ENCODE measurements around the gene FBXL3.
"Not testable (repeated sequence)": the region's sequence is repeated elsewhere in the genome, so short reads cannot be mapped to it uniquely, and the experiment has no call there.

FBXL3 gene

DNA sequence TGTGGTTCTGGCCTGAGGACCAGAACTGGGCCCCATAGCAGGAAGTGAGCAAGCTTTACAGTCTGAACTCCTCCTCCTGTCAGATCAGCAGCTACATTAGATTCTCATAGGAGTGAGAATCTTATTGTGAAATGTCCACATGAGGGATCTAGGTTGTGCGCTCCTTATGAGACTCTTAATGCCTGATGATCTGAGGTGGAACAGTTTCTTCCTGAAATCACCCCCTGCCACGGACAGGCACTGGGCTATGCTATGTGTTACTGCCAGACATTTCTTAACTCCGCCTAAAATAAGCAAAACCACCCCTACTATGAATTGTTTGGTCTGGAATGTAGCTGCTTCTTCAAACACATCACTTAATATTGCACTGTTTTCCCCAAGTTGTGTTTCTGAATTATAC is 4.6 kb downstream of the FBXL3 start:
- no peak for DNase-seq

DNA sequence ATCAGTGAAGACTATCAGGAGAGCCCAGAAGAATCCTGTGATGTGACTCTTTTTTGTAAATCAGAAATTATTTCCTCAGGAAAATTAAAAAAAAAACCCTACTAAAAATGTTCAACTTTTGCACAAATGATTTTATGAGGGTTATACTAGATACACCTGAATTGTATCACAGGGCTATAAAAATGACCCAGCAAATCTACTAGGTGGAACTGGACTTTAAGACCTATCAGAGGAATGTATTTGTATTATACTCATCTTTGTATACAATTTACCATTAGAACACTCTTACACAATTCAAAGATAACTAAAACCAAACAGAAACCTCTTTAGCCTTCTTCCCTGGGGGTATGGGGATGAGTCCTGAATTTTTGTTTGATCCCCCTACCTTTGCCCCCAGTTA is 7.2 kb downstream of the FBXL3 start:
- DNase-seq, result no peak

DNA sequence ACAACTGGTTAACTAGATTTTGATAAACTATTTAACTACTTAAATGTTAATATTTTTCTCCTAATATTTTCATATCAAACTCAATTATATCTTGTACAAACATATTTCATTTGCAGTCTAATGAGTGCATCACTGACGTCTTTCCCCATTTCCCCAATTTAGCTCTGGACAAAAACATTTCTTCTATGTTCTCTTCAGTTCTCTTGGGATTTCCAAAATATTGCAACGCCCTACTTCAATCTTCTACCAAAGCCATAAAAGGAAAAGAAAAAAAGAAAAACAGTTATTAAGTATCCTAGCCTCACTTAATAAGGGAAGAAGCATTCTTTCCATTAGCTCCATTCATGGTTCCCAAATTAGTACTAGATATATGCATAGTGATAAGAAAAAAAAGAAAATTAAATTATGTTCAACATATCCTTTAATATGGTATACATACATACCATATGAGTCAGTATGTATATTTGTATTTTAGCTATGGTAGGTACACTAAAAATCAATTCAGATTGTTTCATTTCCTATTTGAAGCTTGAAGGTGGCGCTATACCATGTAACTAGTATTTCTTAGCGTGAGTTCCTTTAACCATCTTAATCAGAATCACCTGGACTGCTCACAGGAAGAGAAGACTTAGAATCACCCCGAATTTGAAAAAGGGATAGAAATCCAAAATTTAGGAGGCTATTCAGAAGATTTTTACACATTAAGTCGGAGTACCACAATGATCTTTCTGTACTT is 9.9 kb downstream of the FBXL3 start:
- no peak for DNase-seq

DNA sequence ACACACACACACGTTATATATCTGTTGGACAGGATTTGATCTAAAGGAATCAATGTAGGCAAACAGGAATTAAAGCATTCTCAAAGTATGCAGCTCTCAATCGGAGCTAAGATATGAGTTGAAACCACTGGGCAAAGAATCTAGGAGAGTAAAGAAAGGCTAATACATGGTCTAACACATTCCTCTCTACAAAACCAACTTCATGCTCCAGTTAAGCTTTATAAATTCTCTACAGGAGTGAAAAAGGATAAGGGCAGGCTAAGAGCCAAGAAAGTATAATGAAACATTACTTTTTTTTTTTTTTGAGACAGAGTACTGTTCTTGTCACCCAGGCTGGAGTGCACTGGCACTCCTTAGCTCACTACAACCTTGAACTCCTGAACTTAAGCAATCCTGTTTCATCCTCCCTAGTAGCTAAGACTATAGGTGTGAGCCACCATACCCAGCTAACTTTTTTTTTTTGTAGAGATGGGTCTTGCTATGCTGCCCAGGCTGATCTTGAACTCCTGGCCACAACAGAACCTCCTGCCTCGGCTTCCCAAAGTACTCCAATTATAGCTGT is 10.6 kb downstream of the FBXL3 start:
- no peak for DNase-seq

DNA sequence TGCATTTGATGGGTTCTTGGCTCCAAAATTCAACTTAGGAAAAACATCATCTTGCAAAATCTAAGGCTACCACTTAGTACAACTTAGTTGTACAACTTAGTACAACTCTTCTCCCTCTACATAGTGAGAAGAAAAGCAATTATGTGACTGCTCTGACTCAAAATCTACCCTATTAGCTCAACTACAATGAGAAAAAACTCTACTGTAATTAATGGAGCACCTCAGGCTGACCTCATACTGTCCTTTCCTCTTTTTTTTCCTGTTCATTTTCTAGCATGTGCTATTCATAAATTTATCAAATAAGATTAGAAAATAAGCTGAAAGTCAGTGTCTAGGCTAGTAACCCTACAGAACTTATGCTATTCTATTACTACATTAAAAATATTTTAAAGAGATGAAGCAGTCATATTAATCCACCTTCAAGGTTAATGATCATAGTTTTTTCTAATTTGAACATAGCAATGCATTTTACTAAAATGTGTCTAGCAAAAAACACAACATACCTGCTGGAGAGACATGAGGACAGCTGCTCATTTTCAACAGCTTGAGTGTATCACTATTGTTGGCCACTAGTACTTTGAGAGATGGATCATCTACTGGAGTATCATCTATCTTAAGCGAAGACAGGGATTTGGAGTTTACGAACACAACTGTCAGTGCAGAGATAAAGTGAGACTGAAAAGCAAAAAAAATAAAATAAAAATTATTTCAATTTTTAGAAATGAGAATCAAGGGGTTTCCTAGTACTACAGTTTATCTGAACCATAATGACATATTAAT is 11.9 kb downstream of the FBXL3 start:
- DNase-seq, result no peak

DNA sequence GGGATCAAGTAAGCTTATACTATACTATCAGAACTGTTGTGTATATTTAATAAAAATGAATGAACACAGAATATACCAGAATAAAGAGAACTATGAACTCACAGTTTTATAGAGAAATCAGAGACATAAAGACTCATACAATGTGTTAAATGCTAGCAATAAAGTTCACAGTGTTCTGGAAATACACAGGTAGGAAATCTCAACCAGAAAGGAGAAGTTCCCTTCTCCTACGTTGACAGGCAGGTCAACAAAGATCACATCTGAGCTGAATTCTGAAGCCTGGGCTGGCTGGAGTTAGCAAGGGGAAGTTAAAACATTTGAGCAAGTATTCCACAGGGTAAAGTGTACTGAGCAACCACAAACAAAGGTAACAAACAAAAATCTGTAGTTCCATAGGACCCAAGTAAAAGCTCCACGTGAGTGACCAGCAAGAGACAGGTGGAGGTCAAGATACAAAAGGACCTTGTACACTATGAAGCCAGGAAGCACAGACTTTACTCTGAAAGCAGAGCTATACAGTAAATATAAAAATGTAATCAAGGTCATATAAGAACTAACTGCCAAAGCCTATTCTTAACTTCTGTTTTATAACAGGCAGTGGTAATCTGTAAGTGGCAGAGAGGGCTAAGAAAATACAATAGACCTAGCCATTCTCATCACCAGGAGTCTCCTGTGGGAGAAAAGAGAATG is 13.0 kb downstream of the FBXL3 start:
- DNase-seq, result no peak

DNA sequence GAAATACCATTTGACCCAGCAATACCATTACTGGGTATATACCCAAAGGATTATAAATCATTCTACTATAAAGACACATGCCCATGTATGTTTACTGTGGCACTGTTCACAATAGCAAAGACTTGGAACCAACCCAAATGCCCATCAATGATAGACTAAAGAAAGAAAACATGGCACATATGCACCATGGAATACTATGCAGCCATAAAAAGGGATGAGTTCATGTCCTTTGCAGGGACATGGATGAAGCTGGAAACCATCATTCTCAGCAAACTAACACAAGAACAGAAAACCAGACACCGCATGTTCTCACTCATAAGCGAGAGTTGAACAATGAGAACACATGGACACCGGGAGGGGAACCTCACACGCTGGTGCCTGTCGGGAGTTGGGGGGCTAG is 17.2 kb downstream of the FBXL3 start:
- not testable (repeated sequence) for DNase-seq

DNA sequence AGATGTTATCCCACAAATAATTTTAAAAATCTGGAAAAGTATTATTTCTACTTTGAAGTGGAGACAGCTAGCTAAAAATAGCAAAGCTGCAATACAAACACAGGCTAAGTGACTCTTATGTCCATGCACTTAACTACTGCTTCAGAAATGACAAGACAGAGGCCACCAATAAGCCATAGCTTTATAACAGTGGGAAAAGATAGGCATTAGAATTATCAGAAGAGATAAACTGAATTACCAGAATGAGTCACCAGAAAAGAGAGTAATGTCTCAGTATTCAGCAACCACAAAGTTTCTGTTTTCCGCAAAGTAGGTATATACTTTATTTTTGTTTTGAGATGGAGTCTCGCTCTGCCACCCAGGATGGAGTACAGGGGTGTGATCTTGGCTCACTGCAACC is 17.9 kb downstream of the FBXL3 start:
- DNase-seq, result no peak

DNA sequence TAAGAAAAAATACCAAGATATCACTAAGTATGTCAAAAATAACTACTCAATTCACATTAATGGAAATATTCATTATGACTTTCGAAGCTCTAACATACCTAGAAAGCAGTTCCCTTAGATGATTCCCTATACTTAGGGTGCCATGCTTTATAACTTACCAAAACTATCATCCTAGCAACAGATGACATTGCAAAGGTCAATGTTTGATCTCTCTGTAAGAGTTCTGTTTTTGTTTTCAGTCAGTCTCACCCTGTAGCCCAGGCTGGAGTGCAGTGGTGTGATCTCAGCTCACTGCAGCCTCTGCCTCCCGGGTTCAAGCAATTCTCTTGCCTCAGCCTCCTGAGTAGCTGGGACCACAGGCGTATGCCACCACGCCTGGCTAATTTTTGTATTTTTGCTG is 18.6 kb downstream of the FBXL3 start:
- not testable (repeated sequence) for DNase-seq

DNA sequence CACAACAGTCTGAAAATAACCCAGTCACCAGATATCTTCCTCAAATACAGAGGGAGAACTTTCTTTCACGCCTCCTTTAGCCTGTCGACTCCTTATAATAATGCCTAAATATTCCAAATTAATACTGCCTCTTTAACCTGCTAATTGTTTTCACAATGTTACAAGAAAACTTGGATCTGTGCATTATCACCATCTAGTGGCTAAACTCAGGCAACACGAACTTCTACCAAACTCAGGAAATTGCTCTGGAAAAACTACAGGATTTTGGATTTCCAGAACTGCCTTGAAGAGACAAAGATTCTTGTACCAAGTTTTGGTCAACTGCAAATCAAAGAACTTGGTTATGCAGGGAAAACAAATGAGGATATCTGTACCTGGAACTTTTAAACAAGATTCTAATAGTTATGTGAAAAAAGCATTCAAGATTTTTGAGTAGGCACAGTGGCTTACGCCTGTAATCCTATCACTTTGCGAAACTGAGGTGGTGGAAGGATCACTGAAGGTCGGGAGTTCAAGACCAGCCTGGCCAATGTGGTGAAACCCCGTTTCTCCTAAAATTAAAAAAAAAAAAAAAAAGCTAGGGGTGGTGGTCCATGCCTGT is 24.3 kb downstream of the FBXL3 start:
- DNase-seq, result no peak

DNA sequence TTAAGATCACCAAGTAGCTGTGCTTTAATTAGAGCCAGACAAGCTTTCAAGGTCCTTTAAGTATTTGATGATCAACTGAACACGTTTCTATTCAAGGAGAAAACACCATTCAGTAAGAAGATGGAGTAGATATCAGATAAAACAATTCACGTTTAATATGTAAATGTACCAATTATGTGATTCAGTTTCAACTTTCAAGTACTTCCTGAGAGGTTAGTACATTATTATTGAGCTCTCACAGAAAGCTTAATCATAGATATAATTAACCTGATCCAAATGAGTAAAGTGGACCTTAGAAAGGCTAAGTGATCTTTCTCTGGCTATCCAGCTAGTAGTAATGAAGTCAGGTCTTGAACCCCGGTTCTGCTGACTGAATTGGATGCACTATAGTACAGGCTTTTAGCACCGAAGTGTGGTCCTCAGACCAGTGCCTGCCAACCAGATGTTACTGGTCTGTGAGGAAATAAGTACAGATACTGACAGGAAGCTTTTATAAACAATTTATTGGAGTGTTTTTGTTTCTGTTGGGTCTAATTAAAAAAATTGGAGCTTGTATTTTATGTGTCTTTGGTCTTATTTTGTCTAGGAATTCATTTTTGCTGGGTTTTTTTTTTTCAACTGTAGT is 24.9 kb downstream of the FBXL3 start:
- DNase-seq, result no peak

DNA sequence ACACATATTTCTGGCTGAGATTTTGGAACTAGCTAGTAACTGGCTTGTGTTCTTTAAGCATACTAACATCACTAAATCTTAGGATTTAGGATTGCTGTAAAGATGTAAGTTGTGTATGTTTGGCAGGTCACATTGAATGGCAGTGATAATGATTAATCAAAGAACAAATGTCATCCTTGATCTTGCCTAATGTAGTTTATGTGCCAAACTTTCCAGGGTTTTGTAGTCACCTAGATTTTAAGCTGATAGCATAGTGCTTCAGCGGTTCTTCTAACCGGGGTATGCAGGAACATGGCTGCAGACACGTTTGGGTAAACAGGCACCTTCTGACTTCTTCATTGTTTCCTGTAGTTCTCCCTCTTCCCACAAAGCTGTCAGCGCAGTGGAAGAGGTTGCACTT is 25.4 kb downstream of the FBXL3 start:
- no peak for DNase-seq

DNA sequence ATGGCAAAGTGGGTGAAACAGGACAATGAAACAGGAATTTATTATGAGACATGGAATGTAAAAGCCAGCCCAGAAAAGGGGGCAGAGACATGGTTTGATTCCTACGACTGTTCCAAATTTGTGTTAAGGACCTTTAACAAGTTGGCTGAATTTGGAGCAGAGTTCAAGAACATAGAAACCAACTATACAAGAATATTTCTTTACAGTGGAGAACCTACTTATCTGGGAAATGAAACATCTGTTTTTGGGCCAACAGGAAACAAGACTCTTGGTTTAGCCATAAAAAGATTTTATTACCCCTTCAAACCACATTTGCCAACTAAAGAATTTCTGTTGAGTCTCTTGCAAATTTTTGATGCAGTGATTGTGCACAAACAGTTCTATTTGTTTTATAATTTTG is 26.5 kb downstream of the FBXL3 start:
- DNase-seq, result no peak

DNA sequence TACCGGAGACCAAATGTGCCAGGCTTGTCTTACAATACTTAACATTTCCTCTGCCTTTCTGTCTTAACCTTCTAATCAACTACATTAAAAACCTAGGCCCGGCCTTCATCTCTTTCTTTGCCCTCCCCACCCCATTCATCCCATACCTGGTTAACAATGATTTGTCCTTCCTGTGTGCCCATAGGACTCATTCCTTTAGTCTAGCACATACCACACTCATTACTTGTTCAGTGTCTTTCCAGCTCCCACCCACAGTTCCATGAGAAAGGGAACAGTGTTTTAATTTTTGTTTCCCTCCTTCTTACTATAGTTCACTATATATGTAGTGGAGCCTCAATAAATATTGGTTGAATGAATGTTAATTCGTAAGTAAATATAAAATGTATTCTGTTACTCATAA is 32.7 kb downstream of the FBXL3 start:
- no peak for DNase-seq

DNA sequence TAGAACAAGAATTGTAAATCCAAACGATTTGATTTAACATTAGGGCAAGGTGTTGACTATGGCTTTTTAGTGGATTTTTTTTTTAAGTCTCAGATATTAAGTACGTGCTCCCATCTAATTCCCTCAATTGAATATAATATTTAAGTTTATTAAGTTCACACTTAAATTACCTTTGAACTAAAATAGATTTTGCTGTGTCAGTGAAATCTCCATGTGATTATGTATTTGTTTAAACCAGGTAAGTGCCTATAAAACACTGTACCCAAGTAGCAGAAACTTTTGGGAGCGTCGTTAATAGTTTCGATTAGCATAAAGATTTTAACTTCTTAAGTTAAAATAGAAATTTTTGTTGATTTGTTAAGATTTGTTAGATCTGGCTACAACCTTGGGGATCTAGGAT is 33.5 kb downstream of the FBXL3 start:
- no peak for DNase-seq

DNA sequence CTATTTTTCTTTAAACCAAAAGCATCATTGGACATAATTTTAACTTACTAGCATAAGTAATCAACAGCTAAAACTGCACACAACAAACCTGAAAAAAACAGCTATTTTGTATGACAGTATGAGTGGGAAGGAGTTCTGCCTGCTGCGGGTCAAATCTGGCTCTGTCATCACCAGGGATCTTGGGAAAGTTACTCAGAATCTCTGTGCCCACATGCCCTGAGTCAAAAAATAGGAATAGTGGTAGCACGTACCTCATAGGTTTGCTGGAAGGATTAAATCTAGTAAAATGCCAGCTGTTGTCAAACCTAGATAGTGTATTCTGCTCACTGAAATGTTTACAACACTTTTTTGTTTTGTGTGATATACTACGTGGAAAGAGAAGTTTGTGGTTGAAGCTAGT is 33.9 kb downstream of the FBXL3 start:
- DNase-seq, result no peak

DNA sequence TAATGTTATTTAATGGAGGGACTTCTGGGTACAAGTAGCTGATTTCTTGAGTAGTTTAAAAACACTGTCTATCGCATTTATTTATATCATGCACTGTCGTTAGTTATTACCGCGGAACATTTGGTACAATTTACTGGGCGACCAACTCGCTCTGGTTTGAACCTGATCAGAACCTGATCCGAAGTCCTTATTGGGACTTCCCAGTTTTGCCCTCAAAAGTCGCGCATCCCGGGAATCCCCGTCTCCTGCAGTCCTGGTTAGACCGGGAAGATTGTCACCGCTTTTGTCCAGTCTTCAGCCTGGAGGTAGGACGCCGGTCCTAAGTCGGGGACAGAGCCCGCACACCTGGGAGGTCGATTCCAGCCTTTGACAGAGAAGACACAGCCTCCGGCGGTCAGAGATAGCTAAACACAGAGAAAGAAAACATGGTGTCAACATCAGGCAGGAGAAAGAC is 34.4 kb downstream of the FBXL3 start:
- peak; percentile 42 for DNase-seq

DNA sequence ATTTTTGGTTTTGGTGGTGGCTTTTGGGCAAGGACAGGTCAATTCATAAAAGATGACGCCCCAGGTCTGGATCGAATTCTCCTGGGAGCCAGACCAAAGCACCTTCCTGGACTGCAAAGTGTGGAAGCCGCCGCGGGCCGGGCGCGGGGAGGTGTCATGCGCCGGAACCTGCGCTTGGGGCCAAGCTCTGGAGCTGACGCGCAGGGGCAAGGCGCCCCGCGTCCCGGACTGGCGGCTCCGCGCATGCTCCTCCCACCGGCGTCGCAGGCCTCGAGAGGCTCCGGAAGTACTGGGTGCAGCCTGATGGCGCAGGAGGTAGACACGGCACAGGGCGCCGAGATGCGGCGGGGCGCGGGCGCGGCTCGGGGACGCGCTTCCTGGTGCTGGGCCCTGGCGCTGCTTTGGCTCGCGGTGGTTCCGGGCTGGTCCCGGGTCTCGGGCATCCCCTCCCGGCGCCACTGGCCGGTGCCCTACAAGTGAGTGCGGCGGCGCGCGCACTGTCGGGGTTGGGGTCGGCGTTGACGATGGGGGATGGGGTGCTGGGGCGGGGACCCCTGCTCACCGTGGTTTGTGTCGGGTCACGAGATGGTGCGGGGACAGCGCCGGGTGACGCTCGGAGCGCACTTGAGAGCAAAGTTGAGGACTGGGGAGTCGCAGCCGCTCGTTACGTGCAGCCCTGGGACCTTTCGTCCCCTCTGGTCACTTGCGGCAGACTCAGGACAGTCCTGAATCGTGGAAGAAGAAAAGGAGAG is 35.0 kb downstream of the FBXL3 start, which contains the start of gene CLN5:
Gene CLN5 (plus strand): TSS at position 286 of the 752 bp plus-strand sequence. CDS start 18 bp downstream, at position 304.
- DNase-seq, result peak; percentile 93

DNA sequence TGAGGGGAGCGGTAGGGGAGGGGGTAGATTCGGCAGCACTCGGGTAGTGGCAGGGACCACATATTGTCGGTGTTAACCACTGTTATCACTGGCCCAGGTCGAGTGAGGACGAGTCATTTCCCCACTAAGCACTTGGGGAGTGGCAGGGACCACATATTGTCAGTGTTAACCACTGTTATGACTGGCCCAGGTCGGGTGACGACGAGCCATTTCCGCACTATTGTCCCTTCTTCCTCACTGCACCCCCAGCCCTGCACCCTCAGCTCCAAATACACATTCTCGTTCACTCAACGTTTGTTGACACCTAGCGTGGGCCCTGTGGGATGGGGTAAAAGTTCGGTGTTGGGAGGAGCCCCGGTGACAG is 35.5 kb downstream of the FBXL3 start:
- DNase-seq, result no peak

DNA sequence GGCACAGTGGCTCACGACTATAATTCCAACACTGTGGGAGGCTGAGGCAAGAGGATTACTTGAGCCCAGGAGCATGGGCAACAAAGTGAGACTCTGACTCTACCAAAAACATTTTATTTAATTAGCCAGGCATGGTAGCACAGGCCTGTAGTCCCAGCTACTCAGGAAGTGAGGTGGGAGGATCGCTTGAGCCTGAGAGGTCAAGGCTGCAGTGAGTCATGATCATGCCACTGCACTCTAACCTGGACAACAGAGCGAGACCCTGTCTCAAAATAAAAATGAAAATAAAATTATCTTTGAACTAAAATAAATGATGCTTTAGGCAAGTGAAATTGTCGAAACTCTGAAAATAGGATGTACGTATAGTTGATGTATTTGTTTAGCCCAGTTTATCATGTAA is 43.3 kb downstream of the FBXL3 start:
- DNase-seq, result no peak

DNA sequence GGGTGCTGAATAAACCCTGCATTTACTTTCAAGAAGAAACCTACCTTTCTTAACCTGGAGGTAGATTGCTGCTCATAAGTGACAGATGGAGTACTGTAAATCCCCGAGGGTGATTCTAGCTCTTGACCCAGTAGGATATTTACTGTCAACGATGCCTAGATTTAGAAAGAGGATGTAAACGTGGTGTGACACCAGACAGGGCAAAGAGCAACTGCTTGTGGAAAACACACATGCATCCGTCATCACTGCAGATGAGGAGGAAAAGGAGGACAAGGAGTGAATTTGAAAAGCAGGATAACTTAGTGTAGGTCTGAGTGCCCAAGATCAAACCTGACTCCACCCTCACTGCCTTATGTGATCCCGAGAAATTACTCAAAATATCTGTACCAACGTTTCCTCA is 44.9 kb downstream of the FBXL3 start:
- no peak for DNase-seq
